ENCODE data around the gene NUP214.
"Not testable (repeated sequence)": the region's sequence is repeated elsewhere in the genome, so short reads cannot be mapped to it uniquely, and the experiment has no call there.

NUP214 gene

GRCh38 chr9:131201856-131202255, 76.5 kb downstream of the NUP214 start:
- no peak for DNase-seq

- no peak for DNase-seq
These were observed 78.2 kb downstream of the NUP214 start for GRCh38 chr9:131203431-131204218.

DNA sequence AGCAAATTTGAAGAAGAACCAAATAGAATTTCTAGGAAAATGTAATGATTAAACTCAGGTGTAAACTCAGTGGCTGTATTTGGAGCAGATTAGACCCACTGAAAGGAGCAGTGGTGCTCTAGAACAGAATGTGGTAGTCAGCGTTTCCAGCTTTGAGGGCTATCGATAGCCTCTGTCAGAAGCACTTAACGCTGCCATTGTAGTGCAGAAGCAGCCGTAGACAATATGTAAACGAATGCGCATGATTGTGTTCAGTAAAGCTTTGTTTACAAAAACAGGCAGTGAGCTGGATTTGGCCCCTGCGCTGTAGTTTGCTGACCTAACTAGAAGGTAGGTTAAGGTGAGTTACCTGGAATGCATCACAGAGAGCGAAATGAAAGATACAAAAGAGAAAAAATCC, 78.9 kb downstream of the NUP214 start:
- DNase-seq: no peak

DNA sequence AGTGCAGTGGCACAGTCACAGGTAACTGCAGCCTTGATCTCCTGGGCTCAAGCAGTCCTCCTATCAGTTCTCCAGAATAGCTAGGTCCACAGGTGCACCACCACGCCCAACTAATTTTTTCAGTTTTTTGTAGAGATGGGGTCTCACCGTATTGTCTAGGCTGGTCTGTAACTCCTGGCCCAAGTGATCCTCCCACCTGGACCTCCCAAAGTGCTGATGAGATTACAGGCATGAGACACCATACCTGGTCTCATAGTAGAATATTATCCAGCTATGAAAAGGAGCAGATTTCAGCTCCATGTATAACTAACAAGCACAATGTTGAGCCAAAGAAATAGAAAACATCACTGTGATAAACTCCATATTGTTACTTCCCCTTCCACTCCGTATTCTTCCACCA, 81.1 kb downstream of the NUP214 start:
- no peak for DNase-seq

DNA sequence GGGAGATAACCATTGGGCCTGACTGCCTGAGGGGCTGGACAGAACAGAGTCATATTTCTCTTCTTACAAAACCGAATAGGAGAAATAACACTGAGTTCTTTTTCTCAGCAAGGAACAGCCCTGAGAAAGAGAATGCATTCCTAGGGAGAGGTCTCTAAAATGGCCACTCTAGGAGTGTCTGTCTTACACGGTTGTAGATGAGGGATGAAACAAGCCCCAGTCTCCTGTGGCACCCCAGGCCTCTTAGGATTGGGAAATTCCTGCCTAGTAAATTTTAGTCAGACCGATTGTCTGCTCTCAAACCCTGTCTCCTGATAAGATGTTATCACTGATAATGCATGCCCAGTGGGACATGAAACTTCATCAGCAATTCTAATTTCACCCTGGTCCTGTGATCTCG, 86.5 kb downstream of the NUP214 start:
- not testable (repeated sequence) for DNase-seq

DNA sequence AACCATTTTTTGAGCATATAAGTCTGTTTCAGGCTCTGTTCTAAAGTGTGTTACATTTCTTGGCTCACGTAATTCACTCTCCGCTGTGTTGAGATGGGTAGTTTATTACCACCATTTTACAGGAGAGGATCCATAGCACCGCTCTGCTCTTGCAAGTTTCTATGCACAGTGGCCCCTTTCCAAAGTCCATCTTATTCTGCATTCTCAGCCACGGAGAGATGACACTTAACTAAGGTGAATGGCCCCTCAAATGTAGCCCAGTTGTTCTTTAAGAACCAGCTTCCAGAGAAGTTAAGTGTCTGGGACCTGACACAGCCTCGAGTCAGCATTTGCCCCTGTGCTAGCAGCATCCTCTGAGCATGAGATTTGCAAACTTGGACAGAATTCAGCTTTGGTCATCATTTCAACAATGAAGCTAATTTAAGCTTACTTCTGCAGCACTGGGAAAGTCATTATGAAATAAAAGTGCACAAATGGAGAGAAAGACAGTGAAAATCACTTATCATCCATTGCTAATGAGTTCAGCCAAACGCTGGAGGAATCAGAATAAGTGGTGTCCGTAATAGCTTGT, 89.0 kb downstream of the NUP214 start:
- no peak for DNase-seq

GRCh38 chr9:131214876-131215275, 89.5 kb downstream of the NUP214 start:
- no peak for DNase-seq

- DNase-seq: no peak
These were observed 91.4 kb downstream of the NUP214 start for GRCh38 chr9:131216806-131217205.

- DNase-seq: no peak
These were observed 92.1 kb downstream of the NUP214 start for GRCh38 chr9:131217331-131218031.

GRCh38 chr9:131218370-131218769, 93.0 kb downstream of the NUP214 start:
- no peak for DNase-seq

DNA sequence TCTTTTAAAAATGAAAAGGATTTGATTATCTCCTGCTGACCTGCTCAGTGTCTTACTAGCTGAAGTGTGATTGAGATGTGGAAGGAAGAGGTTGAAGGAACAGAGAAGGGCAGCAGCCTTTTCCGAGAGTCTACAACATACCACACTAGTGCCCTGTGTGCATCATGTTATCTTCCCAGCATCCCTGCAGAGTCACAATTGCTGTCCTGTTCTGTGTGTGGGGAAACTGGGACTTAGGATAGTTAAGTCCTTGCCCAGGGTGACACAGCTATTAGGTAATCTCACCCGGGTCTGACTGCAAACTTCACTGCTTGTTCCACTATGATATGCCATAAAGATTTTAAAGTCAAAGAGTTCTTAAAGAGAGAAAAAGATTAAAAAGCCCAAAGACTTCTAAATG, 95.1 kb downstream of the NUP214 start:
- DNase-seq: no peak

DNA sequence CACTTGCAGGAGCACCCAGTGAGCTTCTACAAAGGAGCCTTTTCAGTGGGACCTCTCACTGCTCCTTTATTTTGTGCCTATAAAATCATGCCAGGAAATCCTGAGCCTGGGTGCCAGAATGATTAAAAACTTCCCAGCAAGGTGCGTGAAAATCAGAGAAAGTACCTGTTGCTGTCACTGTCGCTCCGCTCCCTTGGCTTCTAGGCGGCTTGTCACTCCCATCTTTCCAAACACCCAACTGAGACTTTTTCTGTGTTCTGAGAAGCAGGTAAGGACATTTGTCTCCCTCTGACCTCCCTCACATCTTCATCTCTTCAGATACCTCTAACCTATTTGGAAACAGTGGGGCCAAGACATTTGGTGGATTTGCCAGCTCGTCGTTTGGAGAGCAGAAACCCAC, 97.1 kb downstream of the NUP214 start:
- no peak for DNase-seq

DNA sequence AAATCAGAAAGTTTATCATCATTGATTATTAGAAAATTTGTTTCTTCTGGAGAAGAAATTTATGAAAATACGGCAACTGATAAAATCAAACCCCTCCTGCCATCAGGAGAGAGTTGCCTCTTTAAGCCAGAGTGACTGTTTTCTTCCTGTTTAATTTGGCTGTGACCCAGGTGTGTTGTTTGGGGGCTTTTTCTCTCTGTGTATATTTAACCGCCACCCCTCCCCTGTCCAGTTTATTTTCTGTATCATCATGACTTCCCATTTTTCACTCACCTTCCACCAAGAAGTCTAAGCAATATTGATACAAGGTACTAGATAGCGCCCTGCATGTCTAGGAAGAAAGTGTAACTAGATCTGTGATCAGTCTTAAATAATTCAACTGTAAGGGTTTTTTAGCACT, 100.8 kb downstream of the NUP214 start:
- no peak for DNase-seq

GRCh38 chr9:131227112-131227958, 101.9 kb downstream of the NUP214 start:
- DNase-seq: peak; percentile 60

GRCh38 chr9:131227959-131228460, 102.6 kb downstream of the NUP214 start:
- DNase-seq: no peak

- no peak for DNase-seq
These were observed 103.6 kb downstream of the NUP214 start for GRCh38 chr9:131228988-131229387.

- no peak for DNase-seq
These were observed 108.2 kb downstream of the NUP214 start for GRCh38 chr9:131233556-131233955.

- no peak for DNase-seq
These were observed 108.6 kb downstream of the NUP214 start for GRCh38 chr9:131233995-131234394.

DNA sequence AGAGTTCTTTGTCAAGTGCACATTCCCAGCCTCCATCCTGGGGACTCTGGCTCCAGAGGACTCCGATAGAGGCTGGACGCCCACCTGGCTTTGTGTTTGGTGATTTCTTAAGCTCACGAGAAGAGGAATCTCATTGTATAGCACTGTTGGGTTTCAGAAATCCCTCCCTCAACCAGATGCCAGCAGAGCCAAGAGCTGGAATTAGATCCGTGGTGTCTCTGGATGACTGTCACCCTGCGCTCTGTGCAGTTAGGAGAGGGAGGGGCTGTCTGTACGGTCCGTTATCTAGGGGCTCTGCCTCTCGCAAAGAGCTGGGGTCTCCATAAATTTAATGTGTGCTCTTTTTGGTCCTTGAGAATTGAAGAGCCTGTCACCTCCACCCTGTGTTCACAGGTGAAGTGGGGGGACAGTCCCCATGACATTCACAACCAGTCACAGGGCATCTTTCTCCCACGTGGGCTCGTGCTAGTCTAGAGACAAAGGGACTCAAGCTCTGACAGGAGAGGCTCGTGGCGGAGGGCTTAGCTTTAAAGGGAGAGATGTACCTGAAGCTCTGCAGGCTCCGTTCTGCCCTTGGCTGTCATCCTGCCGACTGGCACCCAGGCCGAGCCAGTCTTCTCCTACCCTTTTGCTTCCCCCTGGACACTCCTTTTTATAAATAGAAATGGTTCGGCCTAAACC, 109.6 kb downstream of the NUP214 start:
- no peak for DNase-seq

- DNase-seq: no peak
These were observed 110.1 kb downstream of the NUP214 start for GRCh38 chr9:131235480-131235851.

DNA sequence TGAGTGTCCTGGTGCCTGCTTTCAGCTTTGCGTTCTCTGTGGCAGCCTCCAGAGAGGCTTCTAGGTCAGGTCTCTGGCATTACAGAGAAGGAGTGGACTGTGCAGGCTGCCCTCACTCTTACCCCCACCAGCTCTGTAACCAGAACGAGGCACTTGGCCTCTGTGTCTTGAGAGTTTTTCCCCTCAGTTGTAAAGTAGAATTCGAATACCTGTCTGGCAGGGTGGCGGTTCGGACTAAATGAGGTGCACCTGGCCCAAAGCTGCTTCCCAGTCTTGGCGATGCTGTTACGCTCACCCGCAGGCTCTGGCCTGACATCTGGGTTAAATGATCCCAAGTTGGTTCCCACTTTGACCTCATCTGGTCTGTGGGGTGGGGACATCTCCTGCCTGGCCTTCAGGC, 110.8 kb downstream of the NUP214 start:
- no peak for DNase-seq

DNA sequence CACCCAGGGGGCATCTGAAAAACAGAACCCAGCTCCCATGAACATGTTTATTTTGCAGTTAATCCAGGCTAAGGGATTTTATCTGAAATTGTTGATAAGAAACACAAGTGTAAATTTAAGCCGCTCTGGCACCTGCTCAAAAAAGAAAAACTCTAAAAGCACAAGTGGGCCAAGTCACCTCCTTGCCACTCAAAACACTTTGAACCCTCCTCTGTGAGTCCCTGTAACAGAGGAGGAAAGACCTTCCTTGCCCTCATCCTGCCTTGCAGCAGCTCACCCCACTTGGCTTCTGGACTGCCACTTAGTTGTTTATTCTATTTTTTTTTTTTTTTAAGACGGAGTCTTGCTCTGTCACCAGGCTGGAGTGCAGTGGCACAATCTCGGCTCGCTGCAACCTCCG, 111.4 kb downstream of the NUP214 start:
- DNase-seq: no peak

DNA sequence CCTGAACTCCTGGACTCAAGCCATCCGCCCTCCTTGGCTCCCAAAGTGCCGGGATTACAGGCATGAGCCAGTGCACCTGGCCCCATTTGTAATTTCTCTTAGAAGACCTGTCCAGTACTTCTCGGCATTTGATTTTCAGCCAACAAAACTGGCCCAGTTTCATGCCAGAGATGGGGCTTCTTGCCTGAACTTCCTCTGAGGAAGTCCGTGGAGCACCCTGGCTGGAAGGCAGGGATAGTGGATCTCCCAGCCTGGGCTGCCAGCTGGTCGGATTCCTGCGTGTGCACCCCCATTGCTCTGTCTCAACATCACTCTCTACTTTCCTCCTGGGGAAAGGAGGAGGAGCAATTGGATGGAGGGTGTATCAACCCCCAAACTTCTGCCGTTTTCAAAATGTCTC, 111.9 kb downstream of the NUP214 start:
- no peak for DNase-seq

Measured in NCI-H1694 (cell line).